HEK293 (cell line): ENCODE data around the gene DYNLL2.
A peak's percentile ranks its signal among the peaks of the same experiment; 100 is the strongest.

Experiments
- CTCF ChIA-PET: fragments of 350-600 bp; formaldehyde crosslinking; extraction: SDS; loops from one replicate; lab custom pipeline; 2021; ENCODE audit warnings: antibody characterized with exemption; lab: Yijun Ruan, JAX
- POLR2A ChIA-PET: fragments of 300-600 bp; formaldehyde crosslinking; extraction: SDS; loops from one replicate; lab custom pipeline; 2020; ENCODE audit warnings: antibody characterized with exemption, inconsistent platforms; lab: Yijun Ruan, JAX
- H3K27ac ChIP-seq: fragments of 200-500 bp; sonication (Bioruptor generic); 2 replicates; pipeline ENCODE4 v1.5.1; 2014; ENCODE audit warnings: low read depth, low read length, control low read depth, inconsistent platforms; ENCODE audit errors: extremely low read depth
- H3K36me3 ChIP-seq, 2 experiments: fragments of 200-500 bp in 1 of 2; sonication (Bioruptor generic) in 1 of 2; 1 replicate in 1 of 2; 2 replicates in 1 of 2; pipeline ENCODE4 v1.5.1; 2014 to 2017; ENCODE audit warnings: inconsistent platforms in 2 of 2, low read length in 2 of 2; ENCODE audit not compliant: control insufficient read depth in 2 of 2, insufficient read depth in 1 of 2
- H3K4me1 ChIP-seq: fragments of 200-500 bp; sonication (Bioruptor generic); 2 replicates; pipeline ENCODE4 v1.5.1; 2014; ENCODE audit warnings: mild to moderate bottlenecking, low read length, inconsistent platforms; ENCODE audit not compliant: control insufficient read depth, insufficient read depth
- H3K4me3 ChIP-seq: 2 replicates; pipeline ENCODE4 v1.5.1; 2011; ENCODE audit warnings: low read depth, mild to moderate bottlenecking, control low read depth, low read length, moderate library complexity
- H3K9me3 ChIP-seq: fragments of 200-500 bp; sonication (Bioruptor generic); 2 replicates; pipeline ENCODE4 v1.5.1; 2014; ENCODE audit warnings: low read depth, low read length, inconsistent platforms; ENCODE audit not compliant: control insufficient read depth, insufficient read depth
- MZF1 ChIP-seq: fragments of 450-650 bp; formaldehyde crosslinking; IDR thresholded peaks from 2 replicates; pipeline ENCODE4 v1.5.1; 2017; ENCODE audit warnings: missing biosample characterization, missing genetic modification characterization, borderline replicate concordance
- PRDM1 ChIP-seq: fragments of 450-650 bp; formaldehyde crosslinking; IDR thresholded peaks from 2 replicates; pipeline ENCODE4; 2016; ENCODE audit warnings: missing biosample characterization, missing genetic modification characterization
- SCRT1 ChIP-seq: fragments of 450-650 bp; formaldehyde crosslinking; IDR thresholded peaks from 2 replicates; pipeline ENCODE4 v1.5.1; 2016; ENCODE audit warnings: missing biosample characterization, missing genetic modification characterization, borderline replicate concordance
- SCRT2 ChIP-seq: fragments of 450-650 bp; formaldehyde crosslinking; IDR thresholded peaks from 2 replicates; pipeline ENCODE4 v1.5.1; 2016; ENCODE audit warnings: missing biosample characterization, missing genetic modification characterization
- ZBTB17 ChIP-seq: fragments of 450-650 bp; formaldehyde crosslinking; IDR thresholded peaks from 2 replicates; pipeline ENCODE4 v1.5.1; 2016; ENCODE audit warnings: missing biosample characterization, missing genetic modification characterization
- ZFP41 ChIP-seq: fragments of 450-650 bp; formaldehyde crosslinking; IDR thresholded peaks from 2 replicates; pipeline ENCODE4 v1.5.1; 2016; ENCODE audit warnings: missing biosample characterization, missing genetic modification characterization, borderline replicate concordance
- ZNF16 ChIP-seq: fragments of 450-650 bp; formaldehyde crosslinking; IDR thresholded peaks from 2 replicates; pipeline ENCODE4 v1.5.1; 2016; ENCODE audit warnings: low read depth, missing biosample characterization, missing genetic modification characterization
- ZNF2 ChIP-seq: fragments of 450-650 bp; formaldehyde crosslinking; IDR thresholded peaks from 2 replicates; pipeline ENCODE4 v1.5.1; 2016; ENCODE audit warnings: missing biosample characterization, missing genetic modification characterization
- ZNF423 ChIP-seq: fragments of 450-650 bp; formaldehyde crosslinking; IDR thresholded peaks from 2 replicates; pipeline ENCODE4 v1.5.1; 2016; ENCODE audit warnings: missing biosample characterization, missing genetic modification characterization
- ZNF610 ChIP-seq: fragments of 450-650 bp; formaldehyde crosslinking; IDR thresholded peaks from 2 replicates; pipeline ENCODE4 v1.5.1; 2016; ENCODE audit warnings: missing biosample characterization, missing genetic modification characterization, borderline replicate concordance
- ZNF654 ChIP-seq: fragments of 450-650 bp; formaldehyde crosslinking; IDR thresholded peaks from 2 replicates; pipeline ENCODE4 v1.5.1; 2016; ENCODE audit warnings: low read depth, missing biosample characterization, missing genetic modification characterization
- ZNF76 ChIP-seq: fragments of 450-650 bp; formaldehyde crosslinking; IDR thresholded peaks from 2 replicates; pipeline ENCODE4; 2016; ENCODE audit warnings: low read depth, missing biosample characterization, missing genetic modification characterization, borderline replicate concordance
- ZSCAN30 ChIP-seq: fragments of 450-650 bp; IDR thresholded peaks from 2 replicates; pipeline ENCODE4 v1.5.1; 2018; ENCODE audit warnings: missing biosample characterization, mild to moderate bottlenecking, missing genetic modification characterization, moderate library complexity
- TF ChIP-seq, protein P1 (sequence below): fragments of 450-650 bp; formaldehyde crosslinking; IDR thresholded peaks from 2 replicates; pipeline ENCODE4 v1.5.1; 2017; ENCODE audit warnings: missing biosample characterization, missing genetic modification characterization
- TF ChIP-seq, protein P2 (sequence below): fragments of 450-650 bp; formaldehyde crosslinking; IDR thresholded peaks from 2 replicates; pipeline ENCODE4 v1.5.1; 2016; ENCODE audit warnings: missing biosample characterization, missing genetic modification characterization
- TF ChIP-seq, protein P3 (sequence below): fragments of 450-650 bp; formaldehyde crosslinking; IDR thresholded peaks from 2 replicates; pipeline ENCODE4 v1.5.1; 2016; ENCODE audit warnings: missing biosample characterization, missing genetic modification characterization
- TF ChIP-seq, protein P4 (sequence below): fragments of 450-650 bp; formaldehyde crosslinking; IDR thresholded peaks from 2 replicates; pipeline ENCODE4 v1.5.1; 2016; ENCODE audit warnings: missing biosample characterization, missing genetic modification characterization
- TF ChIP-seq, protein P5 (sequence below): fragments of 450-650 bp; formaldehyde crosslinking; IDR thresholded peaks from 2 replicates; pipeline ENCODE4 v1.5.1; 2016; ENCODE audit warnings: missing biosample characterization, missing genetic modification characterization
- TF ChIP-seq, protein P6 (sequence below): fragments of 450-650 bp; formaldehyde crosslinking; IDR thresholded peaks from 2 replicates; pipeline ENCODE4 v1.5.0; 2017; ENCODE audit warnings: missing biosample characterization, missing genetic modification characterization, borderline replicate concordance

Gene DYNLL2

DNA sequence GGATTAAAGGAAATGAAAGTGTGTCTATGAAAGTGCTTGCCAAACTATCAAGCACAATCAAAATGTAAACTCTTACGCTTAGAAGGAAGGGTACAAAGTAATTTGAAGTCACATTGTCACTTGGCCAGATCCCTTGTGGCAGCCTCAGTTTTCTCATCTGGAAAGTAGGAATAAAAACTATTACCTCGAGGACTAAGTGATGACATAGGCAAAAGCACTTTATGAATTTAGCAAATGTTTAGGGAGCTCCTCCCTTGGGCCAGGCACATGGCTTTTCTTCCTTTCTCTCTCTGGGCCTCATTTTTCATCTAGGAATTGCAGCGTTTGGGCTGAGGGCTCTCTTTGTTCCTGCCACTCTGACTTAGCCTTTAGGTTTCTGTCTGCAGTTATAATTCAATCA lies 28.5 kb downstream of the DYNLL2 start:
- ChIA-PET CTCF (interaction anchor here (0.9 to 6.3 kb wide), 11 partner anchors 11 to 957 kb away, joined by 3 to 64 read pairs (median 7); no protein-coding TSS in a partner anchor), POLR2A (no interaction called here)
- H3K36me3 ChIP-seq, result no peaks in the 10 kb centered on the region

DNA sequence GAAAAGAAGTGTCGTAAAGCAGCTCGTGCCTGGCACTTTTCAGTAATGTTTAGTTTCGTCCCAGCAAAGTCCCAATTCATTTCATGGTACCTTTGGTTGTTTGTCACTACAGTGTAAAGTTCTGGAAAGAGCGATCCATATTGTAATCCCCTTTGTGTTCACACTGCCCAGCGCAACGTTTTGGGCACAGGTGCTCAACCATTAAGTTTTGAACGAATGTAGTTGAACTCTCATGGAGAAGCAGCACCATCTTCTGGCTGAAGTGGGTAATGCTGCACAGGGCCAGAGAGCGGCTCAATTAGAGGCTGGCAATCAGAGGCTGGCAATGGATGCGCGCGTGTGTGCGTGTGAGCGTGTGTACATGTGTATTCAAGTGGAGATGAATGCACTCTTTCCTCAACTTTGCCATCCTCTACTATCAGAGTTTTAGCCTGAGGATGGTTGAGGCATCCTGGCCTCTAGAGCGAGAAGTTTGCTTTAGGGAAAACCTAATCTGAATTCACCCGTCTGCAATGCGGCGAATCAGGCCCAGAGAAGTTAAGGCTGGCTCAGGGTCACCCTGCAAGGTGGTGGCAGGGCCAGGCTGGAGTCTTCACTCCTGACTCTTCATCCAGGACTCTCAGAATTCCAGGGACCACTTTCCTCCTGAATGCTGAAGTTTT lies 29.9 kb downstream of the DYNLL2 start:
- Histone ChIP-seq H3K4me3 (no peak overlapping the region), H3K27ac (no peak overlapping the region), H3K36me3 (no peaks in the 10 kb centered on the region), H3K4me1 (no peaks in the 10 kb centered on the region), H3K9me3 (no peaks in the 10 kb centered on the region)
- ChIA-PET CTCF (interaction anchor here (0.5 to 6.3 kb wide), 35 partner anchors 9 to 1238 kb away, joined by 3 to 64 read pairs (median 5); partner anchors contain the start of gene SRSF1), POLR2A (interaction anchor here (0.8 kb wide), 1 partner anchor 106 kb away, joined by 3 read pairs; the partner anchor contains the start of gene SRSF1)
- TF ChIP-seq ZSCAN30 (tag by site-specific recombination) (peak; percentile 32; the same call in 1 of the 2 replicates), ZNF76 (no peak), MZF1 (tag by site-specific recombination) (peak; percentile 62; the same call in 1 of the 2 replicates), ZNF654 (peak; percentile 100), ZFP41 (tag by site-specific recombination) (no peak), ZNF610 (tag by site-specific recombination) (peak; percentile 36; the same call in 1 of the 2 replicates), SCRT1 (tag by site-specific recombination) (peak; percentile 42; the same call in 1 of the 2 replicates), ZBTB17 (0 out of 2 replicates have a peak, but pooled peaks have one; percentile 43), SCRT2 (tag by site-specific recombination) (peak; percentile 61; the same call in 1 of the 2 replicates), ZNF2 (tag by site-specific recombination) (peak; percentile 86)
- TF ChIP-seq, protein P1, sequence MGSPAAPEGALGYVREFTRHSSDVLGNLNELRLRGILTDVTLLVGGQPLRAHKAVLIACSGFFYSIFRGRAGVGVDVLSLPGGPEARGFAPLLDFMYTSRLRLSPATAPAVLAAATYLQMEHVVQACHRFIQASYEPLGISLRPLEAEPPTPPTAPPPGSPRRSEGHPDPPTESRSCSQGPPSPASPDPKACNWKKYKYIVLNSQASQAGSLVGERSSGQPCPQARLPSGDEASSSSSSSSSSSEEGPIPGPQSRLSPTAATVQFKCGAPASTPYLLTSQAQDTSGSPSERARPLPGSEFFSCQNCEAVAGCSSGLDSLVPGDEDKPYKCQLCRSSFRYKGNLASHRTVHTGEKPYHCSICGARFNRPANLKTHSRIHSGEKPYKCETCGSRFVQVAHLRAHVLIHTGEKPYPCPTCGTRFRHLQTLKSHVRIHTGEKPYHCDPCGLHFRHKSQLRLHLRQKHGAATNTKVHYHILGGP, result no peak
- TF ChIP-seq, protein P2, sequence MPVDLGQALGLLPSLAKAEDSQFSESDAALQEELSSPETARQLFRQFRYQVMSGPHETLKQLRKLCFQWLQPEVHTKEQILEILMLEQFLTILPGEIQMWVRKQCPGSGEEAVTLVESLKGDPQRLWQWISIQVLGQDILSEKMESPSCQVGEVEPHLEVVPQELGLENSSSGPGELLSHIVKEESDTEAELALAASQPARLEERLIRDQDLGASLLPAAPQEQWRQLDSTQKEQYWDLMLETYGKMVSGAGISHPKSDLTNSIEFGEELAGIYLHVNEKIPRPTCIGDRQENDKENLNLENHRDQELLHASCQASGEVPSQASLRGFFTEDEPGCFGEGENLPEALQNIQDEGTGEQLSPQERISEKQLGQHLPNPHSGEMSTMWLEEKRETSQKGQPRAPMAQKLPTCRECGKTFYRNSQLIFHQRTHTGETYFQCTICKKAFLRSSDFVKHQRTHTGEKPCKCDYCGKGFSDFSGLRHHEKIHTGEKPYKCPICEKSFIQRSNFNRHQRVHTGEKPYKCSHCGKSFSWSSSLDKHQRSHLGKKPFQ (tag by site-specific recombination), result peak; percentile 90
- TF ChIP-seq, protein P3, sequence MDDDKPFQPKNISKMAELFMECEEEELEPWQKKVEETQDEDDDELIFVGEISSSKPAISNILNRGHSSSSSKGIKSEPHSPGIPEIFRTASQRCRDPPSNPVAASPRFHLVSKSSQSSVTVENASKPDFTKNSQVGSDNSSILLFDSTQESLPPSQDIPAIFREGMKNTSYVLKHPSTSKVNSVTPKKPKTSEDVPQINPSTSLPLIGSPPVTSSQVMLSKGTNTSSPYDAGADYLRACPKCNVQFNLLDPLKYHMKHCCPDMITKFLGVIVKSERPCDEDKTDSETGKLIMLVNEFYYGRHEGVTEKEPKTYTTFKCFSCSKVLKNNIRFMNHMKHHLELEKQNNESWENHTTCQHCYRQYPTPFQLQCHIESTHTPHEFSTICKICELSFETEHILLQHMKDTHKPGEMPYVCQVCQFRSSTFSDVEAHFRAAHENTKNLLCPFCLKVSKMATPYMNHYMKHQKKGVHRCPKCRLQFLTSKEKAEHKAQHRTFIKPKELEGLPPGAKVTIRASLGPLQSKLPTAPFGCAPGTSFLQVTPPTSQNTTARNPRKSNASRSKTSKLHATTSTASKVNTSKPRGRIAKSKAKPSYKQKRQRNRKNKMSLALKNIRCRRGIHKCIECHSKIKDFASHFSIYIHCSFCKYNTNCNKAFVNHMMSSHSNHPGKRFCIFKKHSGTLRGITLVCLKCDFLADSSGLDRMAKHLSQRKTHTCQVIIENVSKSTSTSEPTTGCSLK, result no peak
- TF ChIP-seq, protein P4, sequence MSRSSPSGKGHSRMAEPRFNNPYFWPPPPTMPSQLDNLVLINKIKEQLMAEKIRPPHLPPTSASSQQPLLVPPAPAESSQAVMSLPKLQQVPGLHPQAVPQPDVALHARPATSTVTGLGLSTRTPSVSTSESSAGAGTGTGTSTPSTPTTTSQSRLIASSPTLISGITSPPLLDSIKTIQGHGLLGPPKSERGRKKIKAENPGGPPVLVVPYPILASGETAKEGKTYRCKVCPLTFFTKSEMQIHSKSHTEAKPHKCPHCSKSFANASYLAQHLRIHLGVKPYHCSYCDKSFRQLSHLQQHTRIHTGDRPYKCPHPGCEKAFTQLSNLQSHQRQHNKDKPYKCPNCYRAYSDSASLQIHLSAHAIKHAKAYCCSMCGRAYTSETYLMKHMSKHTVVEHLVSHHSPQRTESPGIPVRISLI (tag by site-specific recombination), result no peak

More for the DNA sequence above, 28.5 kb downstream of the DYNLL2 start:
- Histone ChIP-seq H3K9me3 (no peaks in the 10 kb centered on the region), H3K4me3 (no peak overlapping the region), H3K27ac (no peak overlapping the region), H3K4me1 (no peaks in the 10 kb centered on the region)
- TF ChIP-seq ZNF16 (tag by site-specific recombination), result no peak
- TF ChIP-seq PRDM1 (tag by site-specific recombination), result peak; percentile 18; the same call in 1 of the 2 replicates
- TF ChIP-seq, protein P5, sequence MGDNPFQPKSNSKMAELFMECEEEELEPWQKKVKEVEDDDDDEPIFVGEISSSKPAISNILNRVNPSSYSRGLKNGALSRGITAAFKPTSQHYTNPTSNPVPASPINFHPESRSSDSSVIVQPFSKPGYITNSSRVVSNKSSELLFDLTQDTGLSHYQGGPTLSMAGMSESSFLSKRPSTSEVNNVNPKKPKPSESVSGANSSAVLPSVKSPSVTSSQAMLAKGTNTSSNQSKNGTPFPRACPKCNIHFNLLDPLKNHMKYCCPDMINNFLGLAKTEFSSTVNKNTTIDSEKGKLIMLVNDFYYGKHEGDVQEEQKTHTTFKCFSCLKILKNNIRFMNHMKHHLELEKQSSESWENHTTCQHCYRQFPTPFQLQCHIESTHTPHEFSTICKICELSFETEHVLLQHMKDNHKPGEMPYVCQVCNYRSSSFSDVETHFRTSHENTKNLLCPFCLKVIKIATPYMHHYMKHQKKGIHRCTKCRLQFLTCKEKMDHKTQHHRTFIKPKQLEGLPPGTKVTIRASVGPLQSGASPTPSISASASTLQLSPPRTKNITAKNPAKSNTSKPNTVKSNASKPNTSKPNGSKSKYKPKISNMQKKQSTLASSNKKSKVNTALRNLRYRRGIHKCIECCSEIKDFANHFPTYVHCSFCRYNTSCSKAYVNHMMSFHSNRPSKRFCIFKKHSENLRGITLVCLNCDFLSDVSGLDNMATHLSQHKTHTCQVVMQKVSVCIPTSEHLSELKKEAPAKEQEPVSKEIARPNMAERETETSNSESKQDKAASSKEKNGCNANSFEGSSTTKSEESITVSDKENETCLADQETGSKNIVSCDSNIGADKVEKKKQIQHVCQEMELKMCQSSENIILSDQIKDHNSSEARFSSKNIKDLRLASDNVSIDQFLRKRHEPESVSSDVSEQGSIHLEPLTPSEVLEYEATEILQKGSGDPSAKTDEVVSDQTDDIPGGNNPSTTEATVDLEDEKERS (tag by site-specific recombination), result no peak
- TF ChIP-seq, protein P6, sequence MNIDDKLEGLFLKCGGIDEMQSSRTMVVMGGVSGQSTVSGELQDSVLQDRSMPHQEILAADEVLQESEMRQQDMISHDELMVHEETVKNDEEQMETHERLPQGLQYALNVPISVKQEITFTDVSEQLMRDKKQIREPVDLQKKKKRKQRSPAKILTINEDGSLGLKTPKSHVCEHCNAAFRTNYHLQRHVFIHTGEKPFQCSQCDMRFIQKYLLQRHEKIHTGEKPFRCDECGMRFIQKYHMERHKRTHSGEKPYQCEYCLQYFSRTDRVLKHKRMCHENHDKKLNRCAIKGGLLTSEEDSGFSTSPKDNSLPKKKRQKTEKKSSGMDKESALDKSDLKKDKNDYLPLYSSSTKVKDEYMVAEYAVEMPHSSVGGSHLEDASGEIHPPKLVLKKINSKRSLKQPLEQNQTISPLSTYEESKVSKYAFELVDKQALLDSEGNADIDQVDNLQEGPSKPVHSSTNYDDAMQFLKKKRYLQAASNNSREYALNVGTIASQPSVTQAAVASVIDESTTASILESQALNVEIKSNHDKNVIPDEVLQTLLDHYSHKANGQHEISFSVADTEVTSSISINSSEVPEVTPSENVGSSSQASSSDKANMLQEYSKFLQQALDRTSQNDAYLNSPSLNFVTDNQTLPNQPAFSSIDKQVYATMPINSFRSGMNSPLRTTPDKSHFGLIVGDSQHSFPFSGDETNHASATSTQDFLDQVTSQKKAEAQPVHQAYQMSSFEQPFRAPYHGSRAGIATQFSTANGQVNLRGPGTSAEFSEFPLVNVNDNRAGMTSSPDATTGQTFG (tag by site-specific recombination), result no peak
- no peak for TF ChIP-seq ZNF423 (tag by site-specific recombination)
